OCI-LY1 (cell line): ENCODE measurements around the gene TANC1.

ENCODE experiments used
- H2AFZ ChIP-seq: fragments of 200-600 bp; sonication (generic), shearing (Covaris generic); 2 replicates; pipeline ENCODE4 v1.6.0; 2014; ENCODE audit warnings: antibody characterized with exemption, mild to moderate bottlenecking, low read length
- H3F3A ChIP-seq: fragments of 200-600 bp; sonication (generic), shearing (Covaris generic); 2 replicates; pipeline ENCODE4 v1.6.0; 2014; ENCODE audit warnings: mild to moderate bottlenecking, antibody characterized with exemption, low read length, moderate library complexity; ENCODE audit not compliant: insufficient read depth
- H3K27ac ChIP-seq: fragments of 200-600 bp; sonication (generic); 2 replicates; pipeline ENCODE4 v1.5.1; 2014; ENCODE audit warnings: low read length, mixed run types, mild to moderate bottlenecking, low read depth; ENCODE audit not compliant: poor library complexity, severe bottlenecking
- H3K27me3 ChIP-seq: fragments of 200-600 bp; sonication (generic); 2 replicates; pipeline ENCODE4 v1.6.0; 2014; ENCODE audit warnings: antibody characterized with exemption, mild to moderate bottlenecking, low read length, moderate library complexity; ENCODE audit not compliant: insufficient read depth
- H3K36me3 ChIP-seq: fragments of 200-600 bp; sonication (generic); 2 replicates; pipeline ENCODE4 v1.6.1; 2014; ENCODE audit warnings: mild to moderate bottlenecking, antibody characterized with exemption, low read length, moderate library complexity, mixed read lengths; ENCODE audit not compliant: insufficient read depth
- H3K4me1 ChIP-seq: fragments of 200-600 bp; sonication (generic); 2 replicates; pipeline ENCODE4 v1.5.1; 2014; ENCODE audit warnings: mild to moderate bottlenecking, low read length, moderate library complexity; ENCODE audit not compliant: insufficient read depth, severe bottlenecking
- H3K4me2 ChIP-seq: fragments of 200-600 bp; sonication (generic), shearing (Covaris generic); 2 replicates; pipeline ENCODE4 v1.6.1; 2014; ENCODE audit warnings: low read length
- H3K4me3 ChIP-seq: fragments of 200-600 bp; sonication (generic); 2 replicates; pipeline ENCODE4 v1.5.1; 2014; ENCODE audit warnings: low read length, low read depth, mild to moderate bottlenecking, mixed read lengths; ENCODE audit not compliant: poor library complexity, severe bottlenecking
- H3K79me2 ChIP-seq: fragments of 200-600 bp; shearing (Covaris generic); 2 replicates; pipeline ENCODE4 v1.6.1; 2016; ENCODE audit warnings: mixed run types, low read length, mixed read lengths; ENCODE audit not compliant: insufficient read depth
- H3K9ac ChIP-seq: fragments of 200-600 bp; sonication (generic), shearing (Covaris generic); 2 replicates; pipeline ENCODE4 v1.6.1; 2014; ENCODE audit warnings: mild to moderate bottlenecking, low read length, mixed read lengths
- H3K9me2 ChIP-seq: fragments of 200-600 bp; sonication (generic), shearing (Covaris generic); 2 replicates; pipeline ENCODE4 v1.6.1; 2014; ENCODE audit warnings: low read depth, mild to moderate bottlenecking, low read length, mixed read lengths
- H3K9me3 ChIP-seq: fragments of 200-600 bp; shearing (Covaris generic); 2 replicates; pipeline ENCODE4 v1.6.1; 2014; ENCODE audit warnings: low read length, mixed read lengths
- H4K20me1 ChIP-seq: fragments of 200-600 bp; sonication (generic), shearing (Covaris generic); 2 replicates; pipeline ENCODE4 v1.6.0; 2016; ENCODE audit warnings: mild to moderate bottlenecking, low read length; ENCODE audit not compliant: insufficient read depth
- EZH2 ChIP-seq: fragments of 200-600 bp; sonication (generic), shearing (Covaris generic); IDR thresholded peaks from 2 replicates; pipeline ENCODE4 v1.8.0; 2017; ENCODE audit warnings: borderline replicate concordance, mixed run types, mild to moderate bottlenecking, antibody characterized with exemption, low read length, moderate library complexity, mixed read lengths
- TF ChIP-seq, protein P1 (sequence below): fragments of 200-600 bp; sonication (generic), shearing (Covaris generic); IDR thresholded peaks from 2 replicates; pipeline ENCODE4 v1.5.1; 2017; ENCODE audit warnings: mild to moderate bottlenecking, antibody characterized with exemption, low read length, moderate library complexity, mixed read lengths

The TANC1 gene

DNA sequence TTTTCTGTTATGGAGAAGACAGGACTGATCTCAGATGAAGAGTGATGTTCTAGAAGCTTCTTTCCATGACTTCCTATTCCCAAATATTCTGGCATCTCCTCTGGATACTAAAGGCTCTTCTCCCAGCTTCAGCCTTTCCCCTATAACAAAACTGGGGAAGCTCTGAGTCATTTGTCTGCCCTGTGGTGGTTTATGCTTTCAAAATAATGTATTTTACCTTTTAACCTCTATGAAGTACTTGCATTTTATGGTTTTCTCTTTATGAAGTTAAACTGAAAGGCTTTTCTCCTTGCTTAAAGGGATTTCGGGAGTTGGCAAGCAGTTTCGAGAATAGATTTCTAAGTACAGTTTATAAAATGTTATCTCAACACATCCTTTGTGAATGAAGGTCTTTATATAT lies 104.4 kb downstream of the TANC1 start:
- H2AFZ ChIP-seq: no peak overlapping the region
- H3K27me3 ChIP-seq: no peaks in the 10 kb centered on the region
- H3K4me1 ChIP-seq: peaks cover 13% of the 10 kb centered on the region
- no peaks in the 10 kb centered on the region for H3F3A ChIP-seq
- TF ChIP-seq, protein P1, sequence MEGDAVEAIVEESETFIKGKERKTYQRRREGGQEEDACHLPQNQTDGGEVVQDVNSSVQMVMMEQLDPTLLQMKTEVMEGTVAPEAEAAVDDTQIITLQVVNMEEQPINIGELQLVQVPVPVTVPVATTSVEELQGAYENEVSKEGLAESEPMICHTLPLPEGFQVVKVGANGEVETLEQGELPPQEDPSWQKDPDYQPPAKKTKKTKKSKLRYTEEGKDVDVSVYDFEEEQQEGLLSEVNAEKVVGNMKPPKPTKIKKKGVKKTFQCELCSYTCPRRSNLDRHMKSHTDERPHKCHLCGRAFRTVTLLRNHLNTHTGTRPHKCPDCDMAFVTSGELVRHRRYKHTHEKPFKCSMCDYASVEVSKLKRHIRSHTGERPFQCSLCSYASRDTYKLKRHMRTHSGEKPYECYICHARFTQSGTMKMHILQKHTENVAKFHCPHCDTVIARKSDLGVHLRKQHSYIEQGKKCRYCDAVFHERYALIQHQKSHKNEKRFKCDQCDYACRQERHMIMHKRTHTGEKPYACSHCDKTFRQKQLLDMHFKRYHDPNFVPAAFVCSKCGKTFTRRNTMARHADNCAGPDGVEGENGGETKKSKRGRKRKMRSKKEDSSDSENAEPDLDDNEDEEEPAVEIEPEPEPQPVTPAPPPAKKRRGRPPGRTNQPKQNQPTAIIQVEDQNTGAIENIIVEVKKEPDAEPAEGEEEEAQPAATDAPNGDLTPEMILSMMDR: no peak
- TF ChIP-seq EZH2: no peak
- no peaks in the 10 kb centered on the region for H4K20me1 ChIP-seq
- H3K27ac ChIP-seq: no peak overlapping the region
- H3K4me2 ChIP-seq: no peak overlapping the region
- H3K36me3 ChIP-seq: no peaks in the 10 kb centered on the region
- no peaks in the 10 kb centered on the region for H3K9me3 ChIP-seq
- H3K4me3 ChIP-seq: no peak overlapping the region
- H3K9me2 ChIP-seq: no peaks in the 10 kb centered on the region
- no peaks in the 10 kb centered on the region for H3K79me2 ChIP-seq
- H3K9ac ChIP-seq: no peak overlapping the region

DNA sequence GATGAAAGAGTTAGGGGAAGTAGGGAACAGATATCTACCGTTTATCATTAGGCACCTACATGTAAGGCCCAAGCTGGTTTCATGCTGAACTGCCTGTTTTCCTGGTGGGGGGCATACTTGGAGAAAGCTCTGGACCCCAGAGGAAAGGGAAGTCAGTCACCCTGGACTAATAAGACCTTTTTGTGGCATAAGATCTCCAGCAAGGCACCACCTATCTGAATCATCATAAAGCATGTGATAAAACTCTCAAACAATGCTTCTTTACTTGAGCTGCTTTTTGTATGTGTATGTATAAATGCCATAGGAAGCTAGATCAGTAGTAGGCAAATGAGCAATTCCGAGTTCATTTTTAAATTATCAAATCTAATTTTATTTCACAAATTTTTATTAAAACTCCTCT lies 104.8 kb downstream of the TANC1 start:
- H3K9me2 ChIP-seq: no peaks in the 10 kb centered on the region
- H3K27me3 ChIP-seq: no peaks in the 10 kb centered on the region
- peaks cover 10% of the 10 kb centered on the region for H3K4me1 ChIP-seq
- H2AFZ ChIP-seq: no peak overlapping the region
- H3K79me2 ChIP-seq: no peaks in the 10 kb centered on the region
- no peak for TF ChIP-seq EZH2
- TF ChIP-seq, protein P1: no peak
- no peak overlapping the region for H3K9ac ChIP-seq
- no peak overlapping the region for H3K4me2 ChIP-seq
- H4K20me1 ChIP-seq: no peaks in the 10 kb centered on the region
- no peak overlapping the region for H3K27ac ChIP-seq
- no peaks in the 10 kb centered on the region for H3K36me3 ChIP-seq
- H3K9me3 ChIP-seq: no peaks in the 10 kb centered on the region
- no peak overlapping the region for H3K4me3 ChIP-seq
- H3F3A ChIP-seq: no peaks in the 10 kb centered on the region

DNA sequence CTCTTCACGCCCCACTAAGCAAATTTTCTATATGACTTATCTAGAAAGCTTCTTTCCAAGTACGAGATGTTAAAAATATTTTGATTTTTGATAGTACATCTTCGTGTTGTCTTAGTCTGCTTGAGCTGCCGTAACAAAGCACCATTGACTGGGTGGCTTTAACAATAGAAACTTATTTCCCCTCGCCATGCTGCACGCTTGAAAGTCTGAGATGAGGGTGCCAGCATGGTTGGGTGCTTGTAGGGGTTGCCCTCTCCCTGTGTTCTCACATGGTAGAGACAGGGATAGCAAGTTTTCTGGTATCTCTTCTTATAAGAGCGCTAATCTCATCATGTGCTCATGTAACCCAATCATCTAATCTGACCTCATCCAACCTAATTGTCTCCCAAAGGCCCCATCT lies 106.2 kb downstream of the TANC1 start:
- Histone ChIP-seq H3K27ac (no peak overlapping the region), H3K36me3 (no peaks in the 10 kb centered on the region), H4K20me1 (no peaks in the 10 kb centered on the region), H3K79me2 (no peaks in the 10 kb centered on the region), H3K9me3 (no peaks in the 10 kb centered on the region), H3K27me3 (no peaks in the 10 kb centered on the region), H2AFZ (no peak overlapping the region), H3K9me2 (no peaks in the 10 kb centered on the region), H3F3A (no peaks in the 10 kb centered on the region), H3K4me1 (peaks cover 5% of the 10 kb centered on the region), H3K4me3 (no peak overlapping the region), H3K9ac (no peak overlapping the region), H3K4me2 (no peak overlapping the region)
- no peak for TF ChIP-seq EZH2
- TF ChIP-seq, protein P1: no peak
